Smooth muscle cell (in vitro differentiated cells): ENCODE results near the gene LHFPL2. TPM values are rescaled to one million over a fixed set of nuclear protein-coding genes. Genes with fewer than 3 reads are reported as not detected.

Experiments used
- DNase-seq: peaks from one replicate; lab custom pipeline; 2025; ENCODE audit not compliant: unreplicated experiment; lab: John Stamatoyannopoulos, UW
- H2AFZ ChIP-seq: fragments of 200-600 bp; sonication (generic); 2 replicates; pipeline ENCODE4 v1.6.0; 2016; ENCODE audit warnings: antibody characterized with exemption, low read depth, mild to moderate bottlenecking
- H3F3A ChIP-seq: fragments of 200-600 bp; sonication (generic); 2 replicates; pipeline ENCODE4 v1.6.0; 2017; ENCODE audit warnings: antibody characterized with exemption, low read depth
- H3K27ac ChIP-seq: fragments of 200-600 bp; sonication (generic); 2 replicates; pipeline ENCODE4 v1.5.1; 2016; ENCODE audit warnings: low read depth, mild to moderate bottlenecking
- H3K27me3 ChIP-seq: fragments of 200-600 bp; sonication (generic); 2 replicates; pipeline ENCODE4 v1.6.1; 2016; ENCODE audit warnings: low read depth, mild to moderate bottlenecking
- H3K36me3 ChIP-seq: fragments of 200-600 bp; sonication (generic); 2 replicates; pipeline ENCODE4 v1.5.1; 2016; ENCODE audit warnings: low read depth
- H3K4me1 ChIP-seq: fragments of 200-600 bp; sonication (generic); 2 replicates; pipeline ENCODE4 v1.5.1; 2016; ENCODE audit warnings: low read depth
- H3K4me2 ChIP-seq: fragments of 200-600 bp; sonication (generic); 2 replicates; pipeline ENCODE4 v1.6.0; 2016; ENCODE audit warnings: mild to moderate bottlenecking
- H3K4me3 ChIP-seq: fragments of 200-600 bp; sonication (generic); 2 replicates; pipeline ENCODE4 v1.5.1; 2016; ENCODE audit warnings: mild to moderate bottlenecking
- H3K79me2 ChIP-seq: fragments of 200-600 bp; sonication (generic); 2 replicates; pipeline ENCODE4 v1.6.0; 2016; ENCODE audit warnings: low read depth, mild to moderate bottlenecking
- H3K9ac ChIP-seq: fragments of 200-600 bp; sonication (generic); 2 replicates; pipeline ENCODE4 v1.6.0; 2016; ENCODE audit warnings: low read depth
- H3K9me3 ChIP-seq: fragments of 200-600 bp; sonication (generic); replicated peaks from 2 replicates; pipeline ENCODE4 v1.5.1; 2016; ENCODE audit warnings: low read depth
- H4K20me1 ChIP-seq: fragments of 200-600 bp; sonication (generic); 2 replicates; pipeline ENCODE4 v1.6.0; 2016; ENCODE audit warnings: low read depth
- WGBS: methylation state at CpG from one replicate; pipeline ENCODE4 v1.1.7; 2016; ENCODE audit warnings: low lambda C conversion rate; 5-methylcytosine and 5-hydroxymethylcytosine counted together
- polyA plus RNA-seq: library from polyadenylated mRNA; unstranded; fragments of >200 nt; fragmentation: Nextera tagmentation; extraction: Ambion mirVana; gene quantifications from 2 replicates; pipeline ENCODE4 v1.2.1, GENCODE V29; 2016
- total RNA-seq: library from RNA; depleted of rRNA; stranded (reverse); fragments of >200 nt; gene quantifications from 2 replicates; pipeline ENCODE4 v1.2.3, GENCODE V29; 2014
- TF ChIP-seq, protein P1 (sequence below): fragments of 200-600 bp; sonication (generic); IDR thresholded peaks from 2 replicates; pipeline ENCODE4 v1.5.1; 2017; ENCODE audit warnings: borderline replicate concordance, mild to moderate bottlenecking, antibody characterized with exemption; ENCODE audit not compliant: insufficient read depth, poor library complexity, severe bottlenecking

LHFPL2 gene
- total and polyA plus RNA-seq, 2 experiments from 2014 or later = 13.4 to 18.6 TPM

DNA sequence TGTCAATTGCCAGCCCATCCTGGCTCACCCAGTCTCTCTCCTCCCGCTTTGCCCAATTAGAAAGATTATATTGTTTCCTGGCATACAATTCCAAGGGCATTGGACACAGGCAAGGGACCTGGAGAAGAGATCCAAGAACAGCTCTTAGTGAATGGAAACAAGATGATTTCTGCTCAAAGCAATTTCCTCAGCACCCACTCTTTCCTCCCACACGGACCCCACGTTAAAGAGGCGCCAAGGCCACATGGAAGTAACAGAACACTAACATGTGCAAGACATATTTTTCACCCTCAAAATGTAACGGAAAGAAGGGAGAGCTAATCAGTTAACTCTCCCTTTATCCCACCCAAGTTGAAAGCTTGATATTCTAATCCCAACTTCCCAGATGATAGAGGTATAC is 111.2 kb downstream of the LHFPL2 start:
- H3K4me3 ChIP-seq = no peak overlapping the region
- H3K9ac ChIP-seq = no peak overlapping the region
- H2AFZ ChIP-seq = no peak overlapping the region
- 52% methylated on average over 5 of the region's 5 CpGs for WGBS
- TF ChIP-seq, protein P1, sequence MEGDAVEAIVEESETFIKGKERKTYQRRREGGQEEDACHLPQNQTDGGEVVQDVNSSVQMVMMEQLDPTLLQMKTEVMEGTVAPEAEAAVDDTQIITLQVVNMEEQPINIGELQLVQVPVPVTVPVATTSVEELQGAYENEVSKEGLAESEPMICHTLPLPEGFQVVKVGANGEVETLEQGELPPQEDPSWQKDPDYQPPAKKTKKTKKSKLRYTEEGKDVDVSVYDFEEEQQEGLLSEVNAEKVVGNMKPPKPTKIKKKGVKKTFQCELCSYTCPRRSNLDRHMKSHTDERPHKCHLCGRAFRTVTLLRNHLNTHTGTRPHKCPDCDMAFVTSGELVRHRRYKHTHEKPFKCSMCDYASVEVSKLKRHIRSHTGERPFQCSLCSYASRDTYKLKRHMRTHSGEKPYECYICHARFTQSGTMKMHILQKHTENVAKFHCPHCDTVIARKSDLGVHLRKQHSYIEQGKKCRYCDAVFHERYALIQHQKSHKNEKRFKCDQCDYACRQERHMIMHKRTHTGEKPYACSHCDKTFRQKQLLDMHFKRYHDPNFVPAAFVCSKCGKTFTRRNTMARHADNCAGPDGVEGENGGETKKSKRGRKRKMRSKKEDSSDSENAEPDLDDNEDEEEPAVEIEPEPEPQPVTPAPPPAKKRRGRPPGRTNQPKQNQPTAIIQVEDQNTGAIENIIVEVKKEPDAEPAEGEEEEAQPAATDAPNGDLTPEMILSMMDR = no peak
- DNase-seq = no peak
- no peak overlapping the region for H3K4me2 ChIP-seq
- peaks cover 14% of the 10 kb centered on the region for H4K20me1 ChIP-seq
- H3K79me2 ChIP-seq = peaks cover 32% of the 10 kb centered on the region
- no peaks in the 10 kb centered on the region for H3K9me3 ChIP-seq
- peaks cover 21% of the 10 kb centered on the region for H3K4me1 ChIP-seq
- H3K36me3 ChIP-seq = no peaks in the 10 kb centered on the region
- peaks cover 18% of the 10 kb centered on the region for H3F3A ChIP-seq
- no peak overlapping the region for H3K27ac ChIP-seq
- no peaks in the 10 kb centered on the region for H3K27me3 ChIP-seq

DNA sequence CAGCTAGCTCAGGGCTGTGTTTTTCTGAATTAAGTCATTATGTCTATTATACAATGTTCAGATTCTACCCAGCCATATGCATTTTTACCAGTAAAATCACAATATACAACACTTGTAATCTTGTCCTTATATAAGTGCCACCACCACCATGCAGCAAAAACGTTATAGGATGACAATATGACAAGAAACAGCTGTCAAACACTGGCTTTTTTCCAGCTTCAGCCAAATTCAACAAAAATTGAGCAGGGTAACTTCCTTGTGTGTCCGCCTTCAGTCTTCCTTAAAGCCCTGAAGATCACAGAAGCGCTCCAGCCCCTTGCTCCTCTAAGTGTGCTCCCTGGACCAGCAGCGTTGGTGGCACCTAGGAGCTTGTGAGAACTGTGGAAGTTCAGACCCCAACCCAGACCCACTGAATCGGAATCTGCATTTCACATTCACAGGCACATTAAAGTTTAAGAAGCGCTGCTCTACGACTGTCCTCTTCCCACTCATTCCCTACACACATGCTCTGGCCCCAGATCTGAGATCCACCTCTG is 111.8 kb downstream of the LHFPL2 start:
- no peak overlapping the region for H3K4me2 ChIP-seq
- TF ChIP-seq, protein P1 = no peak
- no peak overlapping the region for H3K27ac ChIP-seq
- H3K4me3 ChIP-seq = no peak overlapping the region
- peaks cover 18% of the 10 kb centered on the region for H3F3A ChIP-seq
- H2AFZ ChIP-seq = no peak overlapping the region
- no peak for DNase-seq
- no peaks in the 10 kb centered on the region for H3K9me3 ChIP-seq
- no peaks in the 10 kb centered on the region for H3K27me3 ChIP-seq
- H3K79me2 ChIP-seq = peaks cover 32% of the 10 kb centered on the region
- H4K20me1 ChIP-seq = peaks cover 14% of the 10 kb centered on the region
- H3K4me1 ChIP-seq = peaks cover 19% of the 10 kb centered on the region
- WGBS = 69% methylated on average over 7 of the region's 7 CpGs
- H3K9ac ChIP-seq = peak overlapping the region; percentile 15
- H3K36me3 ChIP-seq = no peaks in the 10 kb centered on the region

DNA sequence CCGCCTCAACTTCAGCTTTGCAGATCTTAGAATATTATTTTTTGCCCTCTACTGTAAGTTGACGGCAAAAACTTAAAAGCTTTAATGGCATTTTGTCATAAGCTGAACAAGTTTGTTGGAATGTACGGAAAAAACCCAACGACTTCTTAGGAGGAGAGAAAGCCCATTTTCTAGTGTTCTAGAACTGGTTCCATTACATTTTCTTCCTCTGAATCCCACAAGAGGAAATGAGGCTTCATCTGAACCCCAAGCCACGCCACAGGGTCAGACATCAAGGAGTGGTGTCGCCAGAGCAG is 113.7 kb downstream of the LHFPL2 start:
- peak overlapping the region; percentile 83 for H3K9ac ChIP-seq
- WGBS = 52% methylated on average over 6 of the region's 6 CpGs
- peak overlapping the region; percentile 95 for H3K27ac ChIP-seq

More for the DNA sequence above, 113.7 kb downstream of the LHFPL2 start:
- TF ChIP-seq, protein P1 = no peak
- Histone ChIP-seq H3K4me1 (peaks cover 4% of the 10 kb centered on the region), H4K20me1 (no peaks in the 10 kb centered on the region), H3K4me2 (peak overlapping the region; percentile 58), H3K9me3 (no peaks in the 10 kb centered on the region), H3K79me2 (peaks cover 32% of the 10 kb centered on the region), H2AFZ (no peak overlapping the region), H3K4me3 (no peak overlapping the region), H3F3A (peaks cover 8% of the 10 kb centered on the region), H3K27me3 (no peaks in the 10 kb centered on the region), H3K36me3 (no peaks in the 10 kb centered on the region)
- no peak for DNase-seq
